Body of pancreas (tissue), 4 donors: ENCODE data around the gene PTPRD.

Experiments
- CTCF ChIP-seq, 7 experiments: fragments of 450-650 bp in 4 of 7; fragments of 200-600 bp in 3 of 7; sonication (generic) in 3 of 7; IDR thresholded peaks; one replicate each; pipeline ENCODE4 v1.5.1; 2016 to 2019; ENCODE audit warnings: antibody characterized with exemption in 7 of 7
- POLR2A ChIP-seq, 3 donors: fragments of 450-650 bp; IDR thresholded peaks; one replicate each; pipeline ENCODE4 v1.6.1; 2016; ENCODE audit warnings: antibody characterized with exemption in 3 of 3, mild to moderate bottlenecking in 2 of 3

DNA sequence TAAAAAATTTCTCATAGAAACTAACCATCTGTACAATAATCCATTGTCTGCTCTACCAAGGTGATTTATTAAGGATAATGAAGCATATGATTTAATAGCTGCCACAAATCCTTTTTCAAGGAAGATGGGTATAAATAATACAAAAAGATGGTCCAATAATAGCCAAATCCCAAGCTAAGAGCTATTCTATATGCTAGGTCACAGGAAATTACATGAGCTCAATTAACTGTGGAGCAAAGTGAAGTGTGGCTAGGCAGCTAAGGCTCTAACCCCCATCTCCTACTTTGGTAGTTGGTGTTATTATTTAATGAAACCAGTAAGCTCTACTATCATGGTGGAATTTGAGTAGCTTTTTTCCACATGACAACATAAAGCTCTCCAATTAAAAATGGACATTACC is 1768.3 kb downstream of the PTPRD start:
- TF ChIP-seq CTCF (IDR thresholded peaks at IDR 0.05): no peak
- no peak for TF ChIP-seq POLR2A (IDR thresholded peaks at IDR 0.05)
